A549 (cell line): ENCODE measurements around the gene FRMD3. TPM values are rescaled to one million over a fixed set of nuclear protein-coding genes. Genes with fewer than 3 reads are reported as not detected.

Experiments used
- ATAC-seq, 2 experiments: fragments of 200-7000 bp in 1 of 2; fragments of >200 bp in 1 of 2; cut with Nextera tagmentation in 1 of 2; cut with Tn5 transposase in 1 of 2; 3 replicates each; pipeline versions ENCODE4 v1.8.0 to v1.9.1; 2018 to 2020; ENCODE audit warnings: mild to moderate bottlenecking in 1 of 2, moderate library complexity in 1 of 2
- CTCF ChIA-PET: fragments of 300-600 bp; sonication (Branson Sonifier 250); formaldehyde crosslinking; extraction: SDS; loops from one replicate; lab custom pipeline; 2021; ENCODE audit warnings: antibody characterized with exemption, inconsistent platforms; lab: Yijun Ruan, JAX
- POLR2A ChIA-PET: fragments of 350-600 bp; formaldehyde crosslinking; extraction: SDS; loops from one replicate; lab custom pipeline; 2021; ENCODE audit warnings: antibody characterized with exemption, inconsistent platforms; lab: Yijun Ruan, JAX
- DNase-seq, 2 experiments: peaks; one replicate each; pipeline versions ENCODE4 v3.0.0 to v3.0.0-alpha.2; 2011 to 2016; ENCODE audit warnings: low read depth in 1 of 2, low spot score in 1 of 2
- FAIRE-seq: peaks from 2 replicates; lab custom pipeline; 2011; peaks lifted over from hg19 to GRCh38; lab: Jason Lieb, UNC
- H3K27ac ChIP-seq, 2 experiments: fragments of >200 bp; sonication (Bioruptor Twin); formaldehyde crosslinking; 3 replicates each; pipeline ENCODE4 v1.5.1; 2016 to 2017
- H3K4me1 ChIP-seq: fragments of >200 bp; sonication (Bioruptor Twin); formaldehyde crosslinking; 3 replicates; pipeline ENCODE4 v1.6.1; 2016
- H3K4me2 ChIP-seq: fragments of >200 bp; sonication (Bioruptor Twin); formaldehyde crosslinking; 3 replicates; pipeline ENCODE4 v1.6.1; 2016
- H3K4me3 ChIP-seq: fragments of >200 bp; sonication (Bioruptor Twin); formaldehyde crosslinking; 3 replicates; pipeline ENCODE4 v1.5.1; 2016
- H3K9me3 ChIP-seq: fragments of >200 bp; sonication (Bioruptor Twin); formaldehyde crosslinking; 3 replicates; pipeline ENCODE4 v1.6.1; 2016
- BCL3 ChIP-seq: fragments of >200 bp; sonication (Bioruptor Twin); formaldehyde crosslinking; IDR thresholded peaks from 3 replicates; pipeline ENCODE4 v1.6.1; 2016
- CBX2 ChIP-seq: fragments of 200-600 bp; sonication (generic); IDR thresholded peaks from 2 replicates; pipeline ENCODE4 v1.6.1; 2016; ENCODE audit warnings: low read depth, mild to moderate bottlenecking, borderline replicate concordance
- CBX8 ChIP-seq: fragments of 200-600 bp; sonication (generic); IDR thresholded peaks from 2 replicates; pipeline ENCODE4 v1.6.1; 2016
- CEBPB ChIP-seq, 2 experiments: fragments of >200 bp in 1 of 2; sonication (Bioruptor Twin) in 1 of 2; formaldehyde crosslinking in 1 of 2; IDR thresholded peaks; 2 replicates each; pipeline ENCODE4 v1.6.1; 2012 to 2016
- CTCF ChIP-seq: fragments of >200 bp; sonication (Bioruptor Twin); formaldehyde crosslinking; IDR thresholded peaks from 3 replicates; pipeline ENCODE4 v1.5.1; 2016
- EHMT2 ChIP-seq: fragments of 200-600 bp; sonication (generic); IDR thresholded peaks from 2 replicates; pipeline ENCODE4 v1.6.1; 2016; ENCODE audit warnings: antibody characterized with exemption, low read depth, mild to moderate bottlenecking, moderate library complexity
- FOXS1 ChIP-seq: fragments of 250-450 bp; sonication (Bioruptor Pico); IDR thresholded peaks from 2 replicates; pipeline ENCODE4 v1.5.0; 2020; ENCODE audit warnings: mild to moderate bottlenecking, moderate library complexity
- GATA3 ChIP-seq: IDR thresholded peaks from 2 replicates; pipeline ENCODE4 v1.6.1; 2012; ENCODE audit warnings: borderline replicate concordance
- HES2 ChIP-seq: fragments of >200 bp; sonication (Bioruptor Twin); formaldehyde crosslinking; IDR thresholded peaks from 2 replicates; pipeline ENCODE4 v1.6.1; 2016
- HOXB5 ChIP-seq: fragments of 250-450 bp; sonication (Bioruptor Pico); IDR thresholded peaks from 2 replicates; pipeline ENCODE4 v1.5.0; 2020; ENCODE audit warnings: mild to moderate bottlenecking, moderate library complexity
- JUN ChIP-seq, 2 experiments: fragments of >200 bp; sonication (Bioruptor Twin); formaldehyde crosslinking; IDR thresholded peaks; 2 replicates in 1 of 2; 3 replicates in 1 of 2; pipeline ENCODE4 v1.6.1; 2016 to 2017
- JUNB ChIP-seq: fragments of >200 bp; sonication (Bioruptor Twin); formaldehyde crosslinking; IDR thresholded peaks from 2 replicates; pipeline ENCODE4 v1.6.1; 2016
- KDM5A ChIP-seq: fragments of 200-600 bp; sonication (generic); IDR thresholded peaks from 2 replicates; pipeline ENCODE4 v1.6.1; 2016; ENCODE audit warnings: antibody characterized with exemption, mild to moderate bottlenecking
- MAX ChIP-seq: IDR thresholded peaks from 2 replicates; pipeline ENCODE4 v1.6.1; 2012
- MAZ ChIP-seq: fragments of 150-350 bp; IDR thresholded peaks from 2 replicates; pipeline ENCODE4 v1.6.1; 2014; ENCODE audit warnings: antibody characterized with exemption, low read depth, low read length, borderline replicate concordance
- MYC ChIP-seq: IDR thresholded peaks from 2 replicates; pipeline ENCODE4 v1.6.1; 2012; ENCODE audit warnings: mild to moderate bottlenecking, inconsistent platforms, low read length, improper control_type of control experiment, borderline replicate concordance
- NPAS2 ChIP-seq: fragments of 250-450 bp; sonication (Bioruptor Pico); IDR thresholded peaks from 2 replicates; pipeline ENCODE4 v1.8.0; 2022; ENCODE audit warnings: mild to moderate bottlenecking, moderate library complexity, borderline replicate concordance
- NR3C1 ChIP-seq: fragments of >200 bp; sonication (Bioruptor Twin); formaldehyde crosslinking; IDR thresholded peaks from 3 replicates; pipeline ENCODE4 v1.6.1; 2017
- POLR2A ChIP-seq: IDR thresholded peaks from 2 replicates; pipeline ENCODE4 v1.6.1; 2012; ENCODE audit warnings: mild to moderate bottlenecking, low read length
- RARB ChIP-seq: fragments of 250-450 bp; sonication (Bioruptor Pico); IDR thresholded peaks from 2 replicates; pipeline ENCODE4 v1.8.0; 2021; ENCODE audit warnings: mild to moderate bottlenecking, moderate library complexity
- REST ChIP-seq: fragments of 200-600 bp; sonication (generic); IDR thresholded peaks from 2 replicates; pipeline ENCODE4 v1.6.1; 2016; ENCODE audit warnings: antibody characterized with exemption, mild to moderate bottlenecking, moderate library complexity
- RFX5 ChIP-seq: fragments of 450-650 bp; IDR thresholded peaks from 2 replicates; pipeline ENCODE4 v1.7.1; 2014; ENCODE audit warnings: antibody characterized with exemption, mild to moderate bottlenecking, moderate library complexity
- RNF2 ChIP-seq: fragments of 200-600 bp; sonication (generic); IDR thresholded peaks from 2 replicates; pipeline ENCODE4 v1.6.1; 2016; ENCODE audit warnings: low read depth, mild to moderate bottlenecking, antibody characterized with exemption, moderate library complexity, borderline replicate concordance
- TP53 ChIP-seq: fragments of 250-450 bp; sonication (Bioruptor Pico); IDR thresholded peaks from 2 replicates; pipeline ENCODE4 v1.5.0; 2021; ENCODE audit warnings: mild to moderate bottlenecking, moderate library complexity
- ZC3H11A ChIP-seq: fragments of 450-650 bp; IDR thresholded peaks from 2 replicates; pipeline ENCODE4 v1.6.1; 2014; ENCODE audit warnings: antibody characterized with exemption, mild to moderate bottlenecking
- ZFP36 ChIP-seq: fragments of 450-650 bp; IDR thresholded peaks from 2 replicates; pipeline ENCODE4 v1.6.1; 2014; ENCODE audit warnings: borderline replicate concordance; ENCODE audit not compliant: partially characterized antibody
- ZNF302 ChIP-seq: fragments of 250-450 bp; sonication (Bioruptor Pico); IDR thresholded peaks from 2 replicates; pipeline ENCODE4 v1.9.0; 2021; ENCODE audit warnings: inconsistent platforms, mild to moderate bottlenecking, moderate library complexity
- ZSCAN20 ChIP-seq: fragments of 250-450 bp; sonication (Bioruptor Pico); IDR thresholded peaks from 2 replicates; pipeline ENCODE4 v1.8.0; 2022; ENCODE audit warnings: mild to moderate bottlenecking, moderate library complexity
- WGBS: methylation state at CpG from one replicate; pipeline ENCODE4 v1.1.6; 2017; ENCODE audit errors: missing lambda C conversion rate; 5-methylcytosine and 5-hydroxymethylcytosine counted together
- polyA plus RNA-seq, 4 experiments: library from polyadenylated mRNA; depleted of rRNA in 3 of 4; stranded (reverse); fragments of >200 nt; fragmentation: RNase III in 1 of 4; extraction: RNeasy Plus Mini Kit Qiagen cat#74134 plus additional on column Dnase treatment in 1 of 4; gene quantifications; 2 replicates in 3 of 4; 3 replicates in 1 of 4; pipeline ENCODE4 v1.2.3, GENCODE V29; 2011 to 2017

Gene FRMD3
- polyA plus RNA-seq, 2 of the 4 experiments (the other 2 are of a cell fraction) = 1.7 to 3.3 TPM

GRCh38 chr9:83266331-83266665 lies 271.9 kb downstream of the FRMD3 start:
- WGBS = 39% methylated on average over 2 of the region's 2 CpGs
- CTCF ChIA-PET = no interaction called here
- FAIRE-seq = no peak
- TF ChIP-seq CBX8 (no peak), MYC (no peak), NR3C1 (no peak), CBX2 (no peak), RNF2 (no peak), MAX (no peak), FOXS1 (CRISPR knock-in tag) (no peak), TP53 (CRISPR knock-in tag) (no peak), REST (no peak), ZFP36 (no peak), RFX5 (no peak), POLR2A (no peak), ZNF302 (CRISPR knock-in tag) (no peak), JUN (IDR thresholded peaks at IDR 0.05) (no peak)
- TF ChIP-seq, all 56 proteins: peak for 0
- POLR2A ChIA-PET = no interaction called here
- Histone ChIP-seq H3K4me2 (no peak overlapping the region), H3K4me3 (no peak overlapping the region), H3K27ac (no peak overlapping the region), H3K9me3 (no peaks in the 10 kb centered on the region), H3K4me1 (peaks cover 5% of the 10 kb centered on the region; the same call in 2 of the 3 replicates)
- ATAC-seq = no peak
- no peak for DNase-seq

GRCh38 chr9:83264315-83264714 lies 273.9 kb downstream of the FRMD3 start:
- 78% methylated on average over 2 of the region's 2 CpGs for WGBS
- no peak overlapping the region for H3K4me2 ChIP-seq
- ATAC-seq = no peak
- no peak overlapping the region for H3K27ac ChIP-seq
- no peak for DNase-seq
- ChIA-PET CTCF (no interaction called here), POLR2A (no interaction called here)
- H3K9me3 ChIP-seq = no peaks in the 10 kb centered on the region
- H3K4me3 ChIP-seq = no peak overlapping the region
- peaks cover 5% of the 10 kb centered on the region; the same call in 2 of the 3 replicates for H3K4me1 ChIP-seq
- FAIRE-seq = no peak
- no peak for TF ChIP-seq HOXB5
- no peak for TF ChIP-seq MAZ
- no peak for TF ChIP-seq CEBPB (IDR thresholded peaks at IDR 0.05)
- no peak for TF ChIP-seq POLR2A
- TF ChIP-seq JUNB = no peak
- TF ChIP-seq FOXS1 (CRISPR knock-in tag) = no peak
- TF ChIP-seq ZSCAN20 (CRISPR knock-in tag) = no peak
- TF ChIP-seq RARB (CRISPR knock-in tag) = no peak
- TF ChIP-seq GATA3 = no peak
- TF ChIP-seq ZNF302 (CRISPR knock-in tag) = no peak
- no peak for TF ChIP-seq NR3C1
- TF ChIP-seq JUN (IDR thresholded peaks at IDR 0.05) = no peak
- no peak for TF ChIP-seq NPAS2 (CRISPR knock-in tag)
- TF ChIP-seq BCL3 = no peak
- TF ChIP-seq EHMT2 = no peak
- TF ChIP-seq KDM5A = no peak
- TF ChIP-seq CTCF = no peak
- TF ChIP-seq ZC3H11A = no peak
- TF ChIP-seq HES2 = no peak
